ENCODE results near the gene A4GNT.
"Not testable (repeated sequence)": the region's sequence is repeated elsewhere in the genome, so short reads cannot be mapped to it uniquely, and the experiment has no call there.

Gene A4GNT

DNA sequence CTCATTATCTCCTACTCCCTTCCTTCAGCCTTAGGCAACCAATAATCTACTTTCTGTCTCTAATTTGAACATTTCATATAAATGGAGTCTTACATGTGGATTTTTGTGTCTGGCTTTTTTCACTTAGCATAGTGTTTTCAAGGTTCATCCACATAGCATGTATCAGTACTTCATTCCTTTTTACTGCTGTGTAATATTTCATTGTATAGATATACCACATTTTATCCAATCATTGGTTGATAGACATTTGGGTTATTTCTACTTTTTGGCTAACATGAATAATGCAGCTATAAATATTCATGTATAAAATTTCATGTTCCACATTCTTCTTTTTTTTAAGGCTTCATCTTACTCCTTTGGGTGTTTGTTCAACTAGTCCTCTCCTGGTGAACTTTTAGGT lies 22.3 kb upstream of the A4GNT start:
- H3K14ac ChIP-seq (ENCODE audit: low read length in 2 of 2) = no peak overlapping the region
- H3K9ac ChIP-seq (ENCODE audit: low read length) = no peak overlapping the region
- DNase-seq = no peak
- H3K4me3 ChIP-seq (ENCODE audit: insufficient read depth in 1 of 2, low read depth in 1 of 2, low read length in 2 of 2) = no peak overlapping the region
- H3K79me1 ChIP-seq (replicated peaks; ENCODE audit: low read length, poor library complexity, severe bottlenecking) = no peaks in the 10 kb centered on the region
- no peak overlapping the region for H2AFZ ChIP-seq (ENCODE audit: low read depth, low read length)
- no peaks in the 10 kb centered on the region for H3K27me3 ChIP-seq (ENCODE audit: control insufficient read depth in 1 of 2, insufficient read depth in 1 of 2, low read length in 2 of 2)
- no peak overlapping the region for H3K18ac ChIP-seq (ENCODE audit: low read depth in 1 of 2, low read length in 2 of 2)
- no peak overlapping the region for H3K4ac ChIP-seq (ENCODE audit: low read depth in 1 of 2, low read length in 2 of 2)
- no peaks in the 10 kb centered on the region for H3K4me1 ChIP-seq (ENCODE audit: control insufficient read depth, insufficient read depth, low read depth, low read length)
- no peak overlapping the region for H2BK12ac ChIP-seq (ENCODE audit: low read length in 2 of 2)
- no peak overlapping the region for H3K27ac ChIP-seq (ENCODE audit: low read length, poor library complexity, severe bottlenecking)
- H2BK120ac ChIP-seq (ENCODE audit: low read depth, low read length) = no peak overlapping the region
- H4K8ac ChIP-seq (ENCODE audit: low read length) = no peak overlapping the region
- H3K23ac ChIP-seq (ENCODE audit: low read length in 2 of 2) = no peak overlapping the region
- H2BK15ac ChIP-seq (ENCODE audit: low read depth, poor library complexity, severe bottlenecking) = no peak overlapping the region
- no peak overlapping the region for H3K4me2 ChIP-seq (ENCODE audit: low read length, poor library complexity, severe bottlenecking)
- H3K36me3 ChIP-seq (ENCODE audit: control insufficient read depth in 1 of 2, insufficient read depth in 2 of 2, low read depth in 1 of 2, low read length in 2 of 2) = no peaks in the 10 kb centered on the region
- H2AK5ac ChIP-seq (ENCODE audit: low read length, severe bottlenecking) = no peak overlapping the region
- no peak overlapping the region for H4K91ac ChIP-seq (ENCODE audit: low read length)
- no peaks in the 10 kb centered on the region for H3K9me3 ChIP-seq (ENCODE audit: control insufficient read depth, low read length)
- H2BK5ac ChIP-seq (ENCODE audit: low read depth, low read length, poor library complexity, severe bottlenecking) = no peak overlapping the region

DNA sequence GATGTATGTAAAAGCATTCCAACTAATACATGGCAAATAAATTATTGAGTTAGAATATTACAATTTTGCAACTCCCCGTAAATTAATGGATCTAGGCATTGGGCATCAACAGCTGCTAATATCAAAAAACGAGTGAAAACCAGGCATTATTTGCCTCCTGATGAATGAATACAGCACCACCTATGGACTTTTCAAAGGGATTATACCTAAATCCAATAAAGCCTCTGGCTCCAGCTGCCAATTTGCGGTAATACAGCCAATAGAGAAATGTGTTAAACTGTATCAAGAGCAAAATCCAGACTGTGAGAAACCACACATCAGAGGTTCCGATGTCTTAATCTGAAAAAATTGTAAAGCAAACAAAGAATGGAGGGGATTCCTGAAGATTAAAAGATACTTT lies 16.3 kb upstream of the A4GNT start:
- H3K4me2 ChIP-seq (ENCODE audit: low read length, poor library complexity, severe bottlenecking) = no peak overlapping the region
- H2BK12ac ChIP-seq (ENCODE audit: low read length in 2 of 2) = no peak overlapping the region
- H3K9me3 ChIP-seq (ENCODE audit: control insufficient read depth, low read length) = no peaks in the 10 kb centered on the region
- H3K23ac ChIP-seq (ENCODE audit: low read length in 2 of 2) = no peak overlapping the region
- H3K36me3 ChIP-seq (ENCODE audit: control insufficient read depth in 1 of 2, insufficient read depth in 2 of 2, low read depth in 1 of 2, low read length in 2 of 2) = no peaks in the 10 kb centered on the region
- H3K18ac ChIP-seq (ENCODE audit: low read depth in 1 of 2, low read length in 2 of 2) = no peak overlapping the region
- H2AK5ac ChIP-seq (ENCODE audit: low read length, severe bottlenecking) = no peak overlapping the region
- H3K79me1 ChIP-seq (replicated peaks; ENCODE audit: low read length, poor library complexity, severe bottlenecking) = no peaks in the 10 kb centered on the region
- 84% methylated on average over 4 of the region's 4 CpGs for WGBS
- no peak overlapping the region for H2BK5ac ChIP-seq (ENCODE audit: low read depth, low read length, poor library complexity, severe bottlenecking)
- no peak overlapping the region for H2AFZ ChIP-seq (ENCODE audit: low read depth, low read length)
- H4K8ac ChIP-seq (ENCODE audit: low read length) = no peak overlapping the region
- H3K4me1 ChIP-seq (ENCODE audit: control insufficient read depth, insufficient read depth, low read depth, low read length) = no peaks in the 10 kb centered on the region
- H3K14ac ChIP-seq (ENCODE audit: low read length in 2 of 2) = no peak overlapping the region
- H3K9ac ChIP-seq (ENCODE audit: low read length) = no peak overlapping the region
- H3K27ac ChIP-seq (ENCODE audit: low read length, poor library complexity, severe bottlenecking) = no peak overlapping the region
- no peak overlapping the region for H4K91ac ChIP-seq (ENCODE audit: low read length)
- H2BK120ac ChIP-seq (ENCODE audit: low read depth, low read length) = no peak overlapping the region
- no peaks in the 10 kb centered on the region for H3K27me3 ChIP-seq (ENCODE audit: control insufficient read depth in 1 of 2, insufficient read depth in 1 of 2, low read length in 2 of 2)
- no peak overlapping the region for H2BK15ac ChIP-seq (ENCODE audit: low read depth, poor library complexity, severe bottlenecking)
- H3K4ac ChIP-seq (ENCODE audit: low read depth in 1 of 2, low read length in 2 of 2) = no peak overlapping the region
- DNase-seq = no peak
- H3K4me3 ChIP-seq (ENCODE audit: insufficient read depth in 1 of 2, low read depth in 1 of 2, low read length in 2 of 2) = no peak overlapping the region

DNA sequence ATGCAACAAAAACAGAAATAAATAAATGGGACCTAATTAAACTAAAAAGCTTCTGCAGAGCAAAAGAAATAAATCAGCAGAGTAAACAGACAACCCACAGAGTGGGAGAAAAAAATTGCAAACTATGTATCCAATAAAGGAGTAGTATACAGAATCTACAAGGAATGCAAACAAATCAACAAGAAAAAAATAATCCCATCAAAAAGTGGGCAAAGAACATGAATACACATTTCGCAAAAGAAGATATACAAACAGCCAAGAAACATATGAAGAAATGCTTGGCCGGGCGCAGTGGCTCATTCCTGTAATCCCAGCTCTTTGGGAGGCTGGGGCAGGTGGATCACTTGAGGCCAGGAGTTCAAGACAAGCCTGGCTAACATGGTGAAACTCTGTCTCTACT lies 10.0 kb upstream of the A4GNT start:
- H3K14ac ChIP-seq (ENCODE audit: low read length in 2 of 2); H3K79me1 ChIP-seq (replicated peaks; ENCODE audit: low read length, poor library complexity, severe bottlenecking); H3K27ac ChIP-seq (ENCODE audit: low read length, poor library complexity, severe bottlenecking); H4K91ac ChIP-seq (ENCODE audit: low read length); H3K27me3 ChIP-seq (ENCODE audit: control insufficient read depth in 1 of 2, insufficient read depth in 1 of 2, low read length in 2 of 2); H2BK5ac ChIP-seq (ENCODE audit: low read depth, low read length, poor library complexity, severe bottlenecking); H2BK120ac ChIP-seq (ENCODE audit: low read depth, low read length); H3K23ac ChIP-seq (ENCODE audit: low read length in 2 of 2); H3K18ac ChIP-seq (ENCODE audit: low read depth in 1 of 2, low read length in 2 of 2); H3K4ac ChIP-seq (ENCODE audit: low read depth in 1 of 2, low read length in 2 of 2); H3K9me3 ChIP-seq (ENCODE audit: control insufficient read depth, low read length); H3K4me1 ChIP-seq (ENCODE audit: control insufficient read depth, insufficient read depth, low read depth, low read length); H2AFZ ChIP-seq (ENCODE audit: low read depth, low read length); H3K9ac ChIP-seq (ENCODE audit: low read length); H2AK5ac ChIP-seq (ENCODE audit: low read length, severe bottlenecking); H2BK12ac ChIP-seq (ENCODE audit: low read length in 2 of 2); H3K4me2 ChIP-seq (ENCODE audit: low read length, poor library complexity, severe bottlenecking); DNase-seq; H2BK15ac ChIP-seq (ENCODE audit: low read depth, poor library complexity, severe bottlenecking); H3K36me3 ChIP-seq (ENCODE audit: control insufficient read depth in 1 of 2, insufficient read depth in 2 of 2, low read depth in 1 of 2, low read length in 2 of 2); H3K4me3 ChIP-seq (ENCODE audit: insufficient read depth in 1 of 2, low read depth in 1 of 2, low read length in 2 of 2); H4K8ac ChIP-seq (ENCODE audit: low read length): not testable (repeated sequence)
- WGBS = 74% methylated on average over 3 of the region's 3 CpGs

DNA sequence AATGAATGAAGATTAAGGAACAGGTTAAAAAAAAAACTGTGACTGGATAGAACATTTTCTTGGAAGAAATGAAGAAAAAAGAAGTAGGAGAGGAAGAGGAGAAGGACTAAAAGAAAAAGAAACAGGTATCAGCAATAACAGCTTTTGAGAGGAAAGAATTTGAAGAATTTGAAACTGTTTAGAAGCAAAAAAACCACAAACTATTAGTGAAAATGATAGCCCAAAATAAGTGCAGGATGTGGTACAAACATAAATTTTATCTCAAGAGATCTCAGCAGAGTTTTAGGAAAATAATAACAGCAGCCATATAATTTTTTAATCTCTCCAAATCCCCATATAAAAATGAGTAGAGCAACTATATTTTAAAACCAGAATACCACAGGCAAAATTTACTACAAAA lies 8.8 kb upstream of the A4GNT start:
- H2BK12ac ChIP-seq (ENCODE audit: low read length in 2 of 2) = no peak overlapping the region
- no peak overlapping the region for H3K18ac ChIP-seq (ENCODE audit: low read depth in 1 of 2, low read length in 2 of 2)
- peaks cover 0 to 5% of the 10 kb centered on the region in 2 experiments for H3K27me3 ChIP-seq (ENCODE audit: control insufficient read depth in 1 of 2, insufficient read depth in 1 of 2, low read length in 2 of 2)
- no peak overlapping the region for H2BK15ac ChIP-seq (ENCODE audit: low read depth, poor library complexity, severe bottlenecking)
- no peak overlapping the region for H2BK5ac ChIP-seq (ENCODE audit: low read depth, low read length, poor library complexity, severe bottlenecking)
- no peak overlapping the region for H3K9ac ChIP-seq (ENCODE audit: low read length)
- no peak overlapping the region for H4K8ac ChIP-seq (ENCODE audit: low read length)
- H3K4me3 ChIP-seq (ENCODE audit: insufficient read depth in 1 of 2, low read depth in 1 of 2, low read length in 2 of 2) = no peak overlapping the region
- H4K91ac ChIP-seq (ENCODE audit: low read length) = no peak overlapping the region
- DNase-seq = no peak
- H2BK120ac ChIP-seq (ENCODE audit: low read depth, low read length) = no peak overlapping the region
- no peaks in the 10 kb centered on the region for H3K4me1 ChIP-seq (ENCODE audit: control insufficient read depth, insufficient read depth, low read depth, low read length)
- no peak overlapping the region for H3K4me2 ChIP-seq (ENCODE audit: low read length, poor library complexity, severe bottlenecking)
- H3K14ac ChIP-seq (ENCODE audit: low read length in 2 of 2) = no peak overlapping the region
- no peaks in the 10 kb centered on the region for H3K79me1 ChIP-seq (replicated peaks; ENCODE audit: low read length, poor library complexity, severe bottlenecking)
- no peak overlapping the region for H3K27ac ChIP-seq (ENCODE audit: low read length, poor library complexity, severe bottlenecking)
- no peaks in the 10 kb centered on the region for H3K36me3 ChIP-seq (ENCODE audit: control insufficient read depth in 1 of 2, insufficient read depth in 2 of 2, low read depth in 1 of 2, low read length in 2 of 2)
- no peak overlapping the region for H2AK5ac ChIP-seq (ENCODE audit: low read length, severe bottlenecking)
- H2AFZ ChIP-seq (ENCODE audit: low read depth, low read length) = no peak overlapping the region
- H3K23ac ChIP-seq (ENCODE audit: low read length in 2 of 2) = no peak overlapping the region
- no peaks in the 10 kb centered on the region for H3K9me3 ChIP-seq (ENCODE audit: control insufficient read depth, low read length)
- H3K4ac ChIP-seq (ENCODE audit: low read depth in 1 of 2, low read length in 2 of 2) = no peak overlapping the region

Measured in mesenchymal stem cell (in vitro differentiated cells and primary cell).